ENCODE results near the gene MB. TPM values are rescaled to one million over a fixed set of nuclear protein-coding genes. Genes with fewer than 3 reads are reported as not detected.

Gene MB
- total and polyA plus RNA-seq, 2 donors (not counting 1 experiment from before 2014, with no cell fraction given) = not detected

- TF ChIP-seq CTCF (IDR thresholded peaks at IDR 0.05) = no peak
- TF ChIP-seq EZH2 (IDR thresholded peaks at IDR 0.05; ENCODE audit: borderline replicate concordance, insufficient read depth, low read depth, low read length, poor library complexity, severe bottlenecking) = no peak
- Histone ChIP-seq H3K36me3 (replicated peaks in 1 of 2; ENCODE audit: control extremely low read depth in 1 of 2, control insufficient read depth in 1 of 2, extremely low read depth in 1 of 2, insufficient read depth in 2 of 2, low read length in 1 of 2) (no peaks in the 10 kb centered on the region), H3K4me1 (ENCODE audit: control insufficient read depth in 2 of 2, insufficient read depth in 2 of 2, low read length in 2 of 2) (peaks cover 9 to 11% of the 10 kb centered on the region in 2 donors), H3K4me3 (ENCODE audit: control extremely low read depth in 1 of 5, extremely low read depth in 1 of 5, insufficient read depth in 1 of 5, low read depth in 2 of 5, low read length in 4 of 5) (no peak overlapping the region), H3K9me3 (ENCODE audit: control extremely low read depth in 1 of 3, control insufficient read depth in 2 of 3, insufficient read depth in 1 of 3, low read length in 2 of 3) (peaks cover 0 to 6% (median 0%) of the 10 kb centered on the region in 3 donors), H4K20me1 (ENCODE audit: control insufficient read depth, insufficient read depth, low read length, poor library complexity, severe bottlenecking) (no peaks in the 10 kb centered on the region), H3K4me2 (replicated peaks; ENCODE audit: low read depth, low read length, poor library complexity, severe bottlenecking) (peak overlapping the region; percentile 40), H3K27me3 (replicated peaks in 1 of 4; ENCODE audit: control extremely low read depth in 1 of 4, control insufficient read depth in 3 of 4, insufficient read depth in 4 of 4, low read length in 3 of 4) (peaks cover 0 to 43% (median 24%) of the 10 kb centered on the region in 4 experiments), H2AFZ (ENCODE audit: insufficient read depth, low read depth, low read length, poor library complexity, severe bottlenecking) (peak overlapping the region; percentile 51), H3K9ac (ENCODE audit: low read length) (no peak overlapping the region), H3K79me2 (ENCODE audit: control insufficient read depth, insufficient read depth, low read length) (no peaks in the 10 kb centered on the region), H3K27ac (ENCODE audit: low read length in 2 of 2) (no peak overlapping the region)
- Mint-ChIP-seq H3K4me1 (peaks cover 13% of the 10 kb centered on the region), H3K27me3 (peaks cover 53% of the 10 kb centered on the region), H3K9me3 (ENCODE audit: insufficient read depth) (no peaks in the 10 kb centered on the region), H3K4me3 (no peak overlapping the region), H3K27ac (no peak overlapping the region)
- ChIA-PET POLR2A (no interaction called here), CTCF (interaction anchor here (0.6 to 1.5 kb wide), 2 partner anchors 20 to 441 kb away, joined by 3 to 5 read pairs; partner anchors contain the start of gene APOL6)
- peak; percentile 32 for DNase-seq
- ATAC-seq (ENCODE audit: low read depth) = no peak
- 0% methylated on average over 15 of the region's 21 CpGs for WGBS (ENCODE audit: insufficient coverage)
- intact Hi-C loops (cut with micrococcal nuclease) = no loop called here
Observed at GRCh38 chr22:35627267-35628041, 10.3 kb upstream of the MB start.
